SK-N-MC (cell line): ENCODE measurements around the gene ZNF524.

Experiments
- EZH2 ChIP-seq: fragments of 200-600 bp; sonication (generic); IDR thresholded peaks from one replicate; pipeline ENCODE4 v1.6.1; 2017; ENCODE audit warnings: antibody characterized with exemption
- FOXP2 ChIP-seq: optimal IDR thresholded peaks from 2 replicates; pipeline ENCODE3; 2011; ENCODE audit warnings: mild to moderate bottlenecking, moderate library complexity; ENCODE audit not compliant: insufficient read depth; ENCODE audit errors: extremely low read length, control extremely low read depth
- POLR2AphosphoS5 ChIP-seq: IDR thresholded peaks from 2 replicates; pipeline ENCODE4 v1.6.1; 2012; ENCODE audit warnings: mild to moderate bottlenecking, low read depth, low read length, borderline replicate concordance

- TF ChIP-seq POLR2AphosphoS5 (peak; percentile 19; the same call in 1 of the 2 replicates), EZH2 (no peak), FOXP2 (no peak)
These were observed 42.3 kb downstream of the ZNF524 start for GRCh38 chr19:55642153-55643002.
